GM12874 (cell line): ENCODE data around the gene FOXP1.

Source experiments
- TF ChIP-seq, protein P1 (sequence below): IDR thresholded peaks from 2 replicates; pipeline ENCODE4 v1.5.1; 2011; ENCODE audit warnings: low read depth, mild to moderate bottlenecking, control low read depth, low read length, moderate library complexity; ENCODE audit not compliant: insufficient read depth

FOXP1 gene

DNA sequence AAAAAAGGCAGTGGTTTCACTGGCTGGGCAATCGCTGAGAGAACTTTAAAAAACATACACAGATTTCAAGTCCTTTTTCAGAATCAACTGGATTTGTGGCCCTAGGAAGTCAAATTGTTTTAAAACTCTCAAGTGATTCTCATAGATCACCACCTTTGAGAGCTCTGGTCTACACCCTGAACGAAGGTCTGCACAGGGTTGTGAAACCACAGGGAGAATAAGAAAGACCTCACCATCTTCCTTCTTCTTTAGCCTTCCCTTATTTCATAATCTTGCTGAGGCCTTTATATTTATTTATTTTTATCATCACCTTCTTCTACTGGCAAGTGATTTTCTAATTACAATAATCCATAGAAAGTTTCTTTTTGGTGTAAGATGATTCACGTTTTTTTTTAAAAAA is 58.1 kb downstream of the FOXP1 start:
- TF ChIP-seq, protein P1, sequence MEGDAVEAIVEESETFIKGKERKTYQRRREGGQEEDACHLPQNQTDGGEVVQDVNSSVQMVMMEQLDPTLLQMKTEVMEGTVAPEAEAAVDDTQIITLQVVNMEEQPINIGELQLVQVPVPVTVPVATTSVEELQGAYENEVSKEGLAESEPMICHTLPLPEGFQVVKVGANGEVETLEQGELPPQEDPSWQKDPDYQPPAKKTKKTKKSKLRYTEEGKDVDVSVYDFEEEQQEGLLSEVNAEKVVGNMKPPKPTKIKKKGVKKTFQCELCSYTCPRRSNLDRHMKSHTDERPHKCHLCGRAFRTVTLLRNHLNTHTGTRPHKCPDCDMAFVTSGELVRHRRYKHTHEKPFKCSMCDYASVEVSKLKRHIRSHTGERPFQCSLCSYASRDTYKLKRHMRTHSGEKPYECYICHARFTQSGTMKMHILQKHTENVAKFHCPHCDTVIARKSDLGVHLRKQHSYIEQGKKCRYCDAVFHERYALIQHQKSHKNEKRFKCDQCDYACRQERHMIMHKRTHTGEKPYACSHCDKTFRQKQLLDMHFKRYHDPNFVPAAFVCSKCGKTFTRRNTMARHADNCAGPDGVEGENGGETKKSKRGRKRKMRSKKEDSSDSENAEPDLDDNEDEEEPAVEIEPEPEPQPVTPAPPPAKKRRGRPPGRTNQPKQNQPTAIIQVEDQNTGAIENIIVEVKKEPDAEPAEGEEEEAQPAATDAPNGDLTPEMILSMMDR = no peak

DNA sequence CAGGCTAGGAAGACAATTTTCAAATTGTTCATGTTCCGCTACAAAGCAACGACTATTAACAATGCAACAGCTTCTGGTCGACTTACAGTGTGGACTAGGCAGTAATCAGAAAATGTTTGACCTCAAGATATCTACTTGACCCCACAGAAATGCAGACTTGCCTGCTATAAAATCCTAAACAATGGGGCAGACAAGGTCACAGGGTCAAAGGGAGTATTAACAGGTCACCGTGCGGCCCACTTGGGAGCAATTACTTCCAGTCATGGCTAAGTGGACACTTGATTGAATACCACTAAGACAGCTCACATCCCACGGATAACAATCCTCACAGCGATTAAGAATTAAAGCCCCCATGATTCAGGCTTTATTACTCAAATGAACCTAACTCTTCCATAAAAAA is 58.9 kb downstream of the FOXP1 start:
- TF ChIP-seq, protein P1 = no peak

DNA sequence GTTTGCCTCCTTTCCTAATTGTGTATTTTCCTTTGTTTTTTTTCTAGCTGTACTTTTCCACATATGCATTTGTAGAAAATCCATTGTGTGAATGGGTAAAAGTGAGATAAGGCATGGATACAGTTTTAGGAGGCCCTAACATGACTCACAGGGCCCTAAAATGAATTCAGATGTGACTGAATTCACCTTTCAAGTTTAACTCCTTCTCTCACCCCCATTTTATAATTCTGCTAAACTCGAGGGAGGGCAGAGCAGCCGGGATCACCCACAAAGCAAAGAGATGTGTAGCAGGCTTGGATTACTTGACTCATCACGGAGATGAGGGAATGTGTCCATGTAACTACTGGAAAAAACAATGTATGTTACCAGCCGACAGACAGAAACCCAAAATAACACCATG is 59.9 kb downstream of the FOXP1 start:
- TF ChIP-seq, protein P1 = no peak

DNA sequence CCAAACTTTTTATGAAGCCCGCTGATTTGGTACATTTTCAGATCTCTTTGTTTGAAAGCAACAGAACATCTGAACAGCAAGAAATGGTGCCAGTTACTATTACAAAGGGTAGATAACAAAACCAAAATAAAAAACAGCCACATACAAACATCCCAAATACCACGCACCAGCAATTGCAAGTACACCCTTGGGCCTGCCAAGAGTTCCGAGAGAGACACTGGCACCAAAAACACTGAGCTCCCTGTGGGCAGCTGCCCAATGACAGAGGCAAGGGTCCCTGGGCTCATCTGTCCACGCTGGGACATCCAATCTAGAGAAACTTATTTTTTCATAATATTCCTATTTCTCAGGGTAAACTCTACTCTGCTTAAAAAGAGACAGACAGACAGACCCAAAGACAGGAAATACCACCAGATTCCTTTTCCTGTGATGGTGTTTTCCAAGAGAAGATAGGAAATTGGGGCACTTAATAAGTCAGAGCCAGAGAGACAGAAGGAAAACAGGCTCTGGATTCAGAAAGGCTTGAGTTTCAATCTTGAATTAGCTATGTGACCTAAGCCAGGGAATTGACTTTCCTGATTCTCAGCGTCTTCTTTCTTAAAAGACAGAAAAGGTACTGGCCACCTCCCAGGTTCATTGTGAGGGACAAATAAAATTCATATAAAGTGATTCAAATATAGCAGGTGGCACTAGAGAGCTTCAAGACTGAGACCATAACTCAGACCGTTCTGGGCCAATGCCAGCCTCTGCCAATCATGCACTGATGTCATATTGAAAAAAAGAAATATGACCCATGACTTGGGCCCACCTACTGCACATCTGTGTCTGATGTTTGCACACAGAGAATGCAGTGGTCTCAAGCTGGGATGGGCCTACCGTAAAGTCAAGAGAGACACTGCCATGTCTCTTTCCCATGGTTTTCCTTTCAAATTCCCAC is 61.3 kb downstream of the FOXP1 start:
- TF ChIP-seq, protein P1 = no peak

DNA sequence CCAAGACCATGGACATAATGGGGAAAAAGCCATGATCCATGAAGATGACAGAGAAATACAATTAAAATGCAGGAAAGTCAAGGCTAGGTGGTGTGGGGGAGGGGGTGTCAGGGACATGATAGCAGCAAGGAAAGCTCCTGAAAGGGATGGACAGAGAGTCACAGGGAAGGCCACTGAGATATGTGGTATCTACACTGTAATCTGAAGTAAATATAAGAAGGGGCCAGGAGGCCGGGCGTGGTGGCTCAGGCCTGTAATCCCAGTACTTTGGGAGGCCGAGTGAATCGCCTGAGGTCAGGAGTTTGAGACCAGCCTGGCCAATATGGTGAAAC is 62.5 kb downstream of the FOXP1 start:
- TF ChIP-seq, protein P1 = no peak

DNA sequence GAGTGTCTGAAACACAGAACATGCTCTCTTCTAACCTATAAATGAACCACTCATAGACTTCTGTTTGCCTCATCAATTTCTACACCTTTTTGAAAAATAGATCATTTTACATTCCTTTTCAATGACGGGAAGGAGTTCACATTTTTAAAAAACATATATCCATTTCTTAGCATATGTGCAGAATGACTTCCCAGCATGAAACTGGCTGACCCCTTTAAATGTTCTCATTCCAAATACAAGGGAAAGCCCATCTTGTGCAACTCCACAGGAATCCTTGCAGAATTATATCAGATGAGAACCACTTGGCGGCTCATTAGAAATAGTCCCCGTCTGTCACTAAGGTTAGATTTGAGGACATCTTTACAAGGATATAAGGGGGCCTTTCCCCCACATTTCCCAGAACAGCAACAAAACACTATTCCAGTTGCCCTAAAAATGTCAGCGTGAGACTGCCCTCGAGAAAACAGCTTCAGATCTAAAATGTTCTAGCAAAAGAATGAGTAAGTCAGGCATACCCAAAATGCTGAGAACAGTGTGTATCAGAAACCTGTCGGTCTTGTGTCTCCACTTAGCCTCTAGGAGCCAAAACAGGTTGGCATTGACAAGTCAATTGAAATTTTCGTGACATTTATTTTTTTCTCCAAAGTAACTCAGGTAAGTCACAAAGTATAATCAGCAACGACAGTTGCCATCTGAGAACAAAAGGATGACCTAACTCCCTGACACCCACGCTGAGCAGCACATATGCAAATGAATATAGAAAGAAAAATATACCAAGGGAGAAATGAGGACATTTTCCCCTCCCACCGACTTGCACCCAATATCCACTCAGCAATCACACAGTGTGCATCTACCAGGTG is 63.1 kb downstream of the FOXP1 start:
- TF ChIP-seq, protein P1 = no peak

DNA sequence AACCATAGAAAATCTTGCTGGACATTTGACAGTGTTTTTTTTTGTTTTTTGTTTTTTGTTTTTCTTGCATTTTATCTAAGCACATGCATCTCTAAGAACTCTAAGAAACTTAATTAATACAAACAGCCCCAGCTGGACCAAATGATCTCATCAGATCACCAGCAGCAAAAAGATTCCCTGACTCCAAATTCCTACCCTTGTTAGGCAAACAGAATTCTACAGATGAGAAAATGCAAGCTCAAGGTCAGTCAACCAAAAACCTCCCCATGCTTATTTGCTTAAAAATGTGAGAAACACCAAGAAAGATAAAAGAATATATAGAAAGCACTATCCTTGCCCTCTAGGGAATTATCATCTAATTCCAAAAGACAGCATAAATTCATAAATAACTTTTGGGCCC is 65.4 kb downstream of the FOXP1 start:
- TF ChIP-seq, protein P1 = no peak
